Bone marrow (tissue), 2 donors: ENCODE measurements around the gene PLS1.
A peak's percentile ranks its signal among the peaks of the same experiment; 100 is the strongest.
"Not testable (repeated sequence)": the region's sequence is repeated elsewhere in the genome, so short reads cannot be mapped to it uniquely, and the experiment has no call there.

ENCODE experiments used
- DNase-seq, 2 donors: peaks; one replicate each; lab custom pipeline; 2025; lab: John Stamatoyannopoulos, UW

The PLS1 gene

DNA sequence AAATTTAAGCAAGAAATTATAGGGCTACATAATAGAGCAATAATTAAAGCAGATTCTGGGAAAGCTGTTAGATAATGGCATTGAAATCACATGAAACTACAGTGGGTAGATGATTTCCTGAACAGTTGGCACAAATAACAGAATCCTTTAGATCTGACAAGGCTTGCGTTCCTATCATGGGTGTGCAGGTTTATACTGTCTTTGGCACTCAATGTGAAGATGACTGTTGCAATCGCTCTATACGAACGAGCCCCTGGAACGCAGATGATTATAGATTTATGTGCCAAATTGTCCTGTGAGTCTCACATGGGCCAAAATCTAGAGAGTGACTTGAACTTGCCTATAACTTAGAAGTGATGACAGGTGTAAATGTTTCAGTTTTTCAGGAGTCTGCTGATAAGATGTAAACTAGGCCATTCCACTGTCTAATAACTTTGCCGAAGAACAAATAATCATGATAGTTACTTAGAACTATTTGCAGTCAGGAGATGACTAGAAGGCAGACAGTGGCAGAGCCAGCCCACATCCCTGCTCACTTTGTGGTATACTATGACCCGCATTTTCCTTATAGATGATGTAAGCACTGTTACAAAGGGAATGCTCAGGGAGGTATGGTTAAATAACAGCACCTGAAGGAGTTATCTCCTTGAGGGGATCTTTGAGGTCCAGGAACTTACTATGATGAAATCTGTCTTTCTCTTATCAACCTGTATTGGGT lies 97.1 kb downstream of the PLS1 start:
- no peak for DNase-seq

- DNase-seq: no peak
Observed at GRCh38 chr3:142694225-142694624, 98.0 kb downstream of the PLS1 start.

DNA sequence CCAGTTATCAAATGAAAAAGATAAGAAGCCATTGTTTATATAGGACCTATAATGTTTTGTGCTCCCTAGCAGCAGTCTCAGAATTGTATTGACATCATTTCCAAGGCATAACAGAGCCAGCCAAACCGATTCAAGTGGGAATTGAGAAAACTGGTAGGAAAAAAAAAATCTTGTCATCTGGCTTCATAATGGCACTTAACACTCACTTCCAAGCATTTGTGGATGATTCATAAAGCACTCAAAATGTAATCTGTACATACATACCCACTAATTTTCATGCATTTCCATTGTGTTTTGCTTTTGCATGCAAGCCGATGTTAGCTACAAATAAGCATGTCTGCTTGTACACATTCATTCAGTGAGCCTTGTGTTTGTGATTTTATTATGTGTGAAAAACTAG lies 109.0 kb downstream of the PLS1 start:
- no peak for DNase-seq

- no peak for DNase-seq
Observed at GRCh38 chr3:142706321-142707127, 110.3 kb downstream of the PLS1 start.

- no peak for DNase-seq
Observed at GRCh38 chr3:142709207-142709606, 113.0 kb downstream of the PLS1 start.

GRCh38 chr3:142714882-142715281 lies 118.7 kb downstream of the PLS1 start:
- DNase-seq: not testable (repeated sequence)

DNA sequence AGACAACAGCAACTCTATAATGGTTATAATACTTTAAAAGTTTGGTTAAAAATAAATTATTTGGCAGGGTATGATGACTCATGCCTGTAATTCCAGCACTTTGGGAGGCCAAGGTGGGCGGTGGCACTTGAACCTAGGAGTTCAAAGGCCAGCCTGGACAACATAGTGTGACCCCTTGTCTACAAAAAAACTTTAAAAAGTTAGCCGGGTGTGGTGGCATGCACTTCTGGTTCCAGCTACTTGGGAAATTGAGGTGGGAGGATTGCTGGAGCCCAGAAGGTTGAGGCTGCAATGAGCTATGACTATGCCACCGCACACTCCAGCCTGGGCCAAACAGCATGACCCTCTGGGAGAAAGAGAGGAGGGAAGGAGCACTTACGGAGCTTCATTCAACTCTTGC lies 119.9 kb downstream of the PLS1 start:
- DNase-seq: no peak

DNA sequence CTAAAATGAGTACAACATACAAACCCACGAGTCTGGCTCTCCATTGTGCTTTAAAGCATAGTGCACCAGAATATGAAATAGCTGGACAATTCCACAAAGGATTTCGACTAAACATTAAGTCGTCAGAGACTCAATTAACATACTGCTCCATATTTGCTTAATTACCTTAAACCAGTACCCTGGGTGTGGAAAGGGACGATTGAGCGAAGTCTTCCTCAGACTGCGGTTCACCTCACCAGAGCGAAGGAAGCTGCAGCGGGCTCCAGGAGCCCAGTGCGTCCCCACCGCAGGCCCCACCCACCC lies 127.4 kb downstream of the PLS1 start:
- no peak for DNase-seq

DNA sequence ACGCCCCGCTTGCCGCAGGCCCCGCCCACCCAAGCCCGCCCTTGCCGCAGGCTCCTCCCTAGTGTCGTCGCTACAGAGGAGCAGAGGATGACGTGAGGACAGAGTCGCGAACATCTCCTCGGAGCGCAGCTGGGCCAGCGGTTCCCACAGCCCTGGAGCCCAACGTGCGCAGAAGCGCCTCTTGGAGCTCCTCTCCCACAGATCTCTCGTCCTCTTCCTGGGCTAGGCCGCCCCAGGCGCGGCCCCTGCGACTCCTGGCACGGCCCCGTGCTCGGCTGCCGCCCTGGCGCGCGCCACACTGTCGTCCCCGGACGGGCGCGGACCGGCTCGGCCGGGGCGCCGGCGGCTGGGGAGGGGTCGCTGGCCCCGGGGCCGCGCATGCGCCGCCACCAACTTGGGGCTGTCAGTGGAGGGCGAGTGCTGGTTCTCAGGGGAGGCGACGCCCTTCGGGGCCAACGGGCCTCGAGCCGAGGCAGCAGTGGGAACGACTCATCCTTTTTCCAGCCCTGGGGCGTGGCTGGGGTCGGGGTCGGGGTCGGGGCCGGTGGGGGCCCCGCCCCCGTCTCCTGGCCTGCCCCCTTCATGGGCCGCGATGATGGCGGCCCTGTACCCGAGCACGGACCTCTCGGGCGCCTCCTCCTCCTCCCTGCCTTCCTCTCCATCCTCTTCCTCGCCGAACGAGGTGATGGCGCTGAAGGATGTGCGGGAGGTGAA lies 127.9 kb downstream of the PLS1 start, which contains the start of gene TRPC1:
TSS of gene TRPC1 (plus strand) at position 67 of the 714 bp plus-strand sequence. CDS start at position 593, 526 bp downstream.
- DNase-seq: peak; percentile 48 to 53

GRCh38 chr3:142724682-142725356 lies 128.6 kb downstream of the PLS1 start:
- DNase-seq: no peak

DNA sequence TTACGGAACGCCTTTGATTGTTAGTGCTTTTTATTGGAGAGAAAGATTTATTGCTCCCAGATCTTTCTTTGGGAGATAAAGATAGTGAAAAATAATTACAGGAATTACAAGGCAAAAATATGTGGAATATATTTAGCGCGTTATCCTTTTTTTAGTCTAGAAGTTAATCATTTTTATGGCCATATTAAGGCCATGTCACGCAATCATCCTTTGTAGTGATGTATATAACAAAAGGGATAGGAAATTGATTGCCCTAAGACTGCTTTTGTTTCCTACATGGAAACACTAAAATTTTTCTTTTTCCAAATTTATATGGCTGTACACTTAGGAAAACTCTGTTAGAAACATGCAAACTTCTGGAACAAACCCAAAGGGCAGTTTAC lies 129.2 kb downstream of the PLS1 start:
- no peak for DNase-seq

DNA sequence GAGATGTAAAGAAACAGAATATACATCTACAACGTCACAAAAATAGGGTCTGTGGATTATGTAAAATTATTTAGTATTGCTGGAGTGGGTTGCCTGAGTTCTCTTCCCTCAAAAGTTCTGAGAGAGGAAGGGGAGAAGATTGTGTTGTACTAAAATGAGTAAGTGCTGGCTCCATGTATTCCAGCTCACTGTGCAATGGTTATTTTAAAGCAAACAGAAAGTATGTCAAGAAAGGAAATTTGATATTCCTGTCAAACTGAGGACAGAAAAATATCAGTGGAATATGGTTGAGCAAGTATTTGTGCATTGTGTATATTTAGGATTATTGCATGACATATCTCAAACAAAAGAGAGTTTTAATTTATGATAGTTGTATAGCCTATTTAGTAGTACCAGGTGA lies 129.8 kb downstream of the PLS1 start:
- DNase-seq: no peak

- no peak for DNase-seq
Observed at GRCh38 chr3:142732066-142732465, 135.9 kb downstream of the PLS1 start.

DNA sequence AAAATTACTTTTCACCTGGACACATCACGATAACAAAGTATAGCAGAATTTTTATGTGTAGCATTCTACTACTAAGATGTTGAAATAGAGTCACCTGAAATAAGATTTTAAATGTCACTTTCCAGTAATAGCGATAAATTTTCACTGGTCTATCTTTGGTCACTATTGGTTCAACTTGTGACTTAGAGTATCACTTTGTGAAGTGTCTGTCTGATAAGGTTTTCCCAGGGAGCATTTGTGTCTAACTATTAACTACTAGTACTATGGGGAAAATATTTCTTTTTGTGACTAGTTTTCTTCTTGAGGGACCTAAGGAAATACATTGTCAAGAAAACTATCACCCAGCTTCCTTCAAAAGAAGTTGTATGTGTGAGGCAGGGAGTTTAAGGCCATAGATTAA lies 138.6 kb downstream of the PLS1 start:
- DNase-seq: no peak

DNA sequence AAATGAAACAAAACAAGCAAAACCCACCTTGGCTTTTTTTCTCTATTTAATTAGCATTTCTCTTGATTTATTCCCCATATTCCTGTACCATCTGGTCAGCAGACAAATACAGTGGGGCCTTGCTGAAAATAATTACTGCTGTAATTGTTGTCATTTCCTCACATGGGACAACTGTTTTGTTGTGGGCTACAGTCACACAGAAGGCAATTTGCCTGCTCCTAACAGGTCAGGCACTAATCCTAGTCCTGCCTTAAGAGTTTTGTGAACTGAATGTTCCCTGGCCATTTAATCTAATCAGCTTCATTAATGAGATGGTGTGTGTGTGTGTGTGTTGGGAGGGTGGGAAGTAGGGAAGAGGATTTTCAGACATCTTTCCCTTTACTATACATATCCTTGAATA lies 139.3 kb downstream of the PLS1 start:
- no peak for DNase-seq

GRCh38 chr3:142738396-142738795 lies 142.2 kb downstream of the PLS1 start:
- DNase-seq: no peak

DNA sequence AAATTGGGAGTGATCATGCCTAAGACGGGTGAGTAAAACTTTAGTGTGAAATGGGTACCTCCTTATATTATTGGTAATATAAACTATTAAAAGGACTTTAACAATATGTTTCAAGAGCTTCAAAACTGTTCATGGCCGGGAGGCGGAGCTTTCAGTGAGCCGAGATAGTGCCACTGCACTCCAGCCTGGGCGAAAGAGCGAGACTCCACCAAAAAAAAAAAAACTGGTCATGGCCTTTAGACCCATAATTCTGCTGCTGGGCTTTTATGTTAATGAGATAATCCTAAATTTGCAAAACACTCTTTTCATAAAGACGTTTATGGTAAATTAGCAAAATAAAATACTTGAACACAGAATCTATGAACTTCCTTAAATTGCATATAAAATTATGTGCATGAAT lies 150.5 kb downstream of the PLS1 start:
- DNase-seq: no peak

DNA sequence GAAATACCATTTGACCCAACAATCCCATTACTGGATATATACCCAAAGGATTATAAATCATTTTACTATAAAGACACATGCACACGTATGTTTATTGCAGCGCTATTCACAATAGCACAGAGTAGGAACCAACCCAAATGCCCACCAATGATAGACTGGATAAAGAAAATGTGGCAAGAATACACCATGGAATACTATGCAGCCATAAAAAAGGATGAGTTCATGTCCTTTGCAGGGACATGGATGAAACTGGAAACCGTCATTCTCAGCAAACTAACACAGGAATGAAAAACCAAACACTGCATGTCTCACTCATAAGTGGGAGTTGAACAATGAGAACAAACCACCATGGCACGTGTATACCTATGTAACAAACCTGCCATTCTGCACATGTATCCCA lies 154.3 kb downstream of the PLS1 start:
- DNase-seq: not testable (repeated sequence)

DNA sequence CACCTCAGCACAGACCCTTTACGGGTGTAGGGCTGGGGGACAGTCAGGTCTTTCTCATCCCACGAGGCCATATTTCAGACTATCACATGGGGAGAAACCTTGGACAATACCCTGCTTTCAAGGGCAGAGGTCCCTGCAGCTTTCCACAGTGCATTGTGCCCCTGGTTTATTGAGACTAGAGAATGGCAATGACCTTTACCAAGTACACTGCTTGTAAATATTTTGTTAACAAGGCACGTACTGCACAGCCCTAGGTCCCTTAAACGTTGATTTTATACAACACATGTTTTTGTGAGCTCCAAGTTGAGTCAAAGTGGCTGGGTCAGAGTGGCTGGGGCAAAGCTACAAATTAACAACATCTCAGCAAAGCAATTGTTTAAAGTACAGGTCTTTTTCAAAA lies 156.4 kb downstream of the PLS1 start:
- DNase-seq: not testable (repeated sequence)

DNA sequence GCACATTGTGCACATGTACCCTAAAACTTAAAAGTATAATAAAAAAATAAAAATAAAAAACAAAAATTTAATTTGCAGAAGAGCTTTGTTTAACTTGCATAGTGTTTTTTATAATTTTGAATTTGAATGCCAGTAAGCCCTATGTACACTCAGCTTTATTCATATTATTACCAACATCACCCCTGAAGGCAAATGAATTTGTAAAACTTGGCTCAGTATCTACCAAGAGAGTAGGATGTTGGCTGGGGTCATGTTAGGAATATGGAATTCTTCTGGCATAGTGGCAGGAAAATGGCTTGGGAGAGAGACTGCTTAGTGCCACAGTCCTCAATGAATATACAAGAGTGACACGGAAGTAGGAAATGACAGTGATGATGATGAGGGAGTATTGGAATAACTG lies 158.3 kb downstream of the PLS1 start:
- DNase-seq: no peak
